LNCaP clone FGC (cell line): ENCODE results near the gene FAM171A2.

Experiments used
- DNase-seq: peaks from one replicate; pipeline ENCODE4 v3.0.0-alpha.2; 2011; ENCODE audit warnings: low read depth
- H3K4me3 ChIP-seq: 2 replicates; pipeline ENCODE4 v1.5.1; 2011; ENCODE audit warnings: mild to moderate bottlenecking, low read depth, low read length, control low read depth
- CTCF ChIP-seq: IDR thresholded peaks from 2 replicates; pipeline ENCODE4 v1.5.1; 2012; ENCODE audit warnings: mild to moderate bottlenecking; ENCODE audit not compliant: control insufficient read depth, insufficient read depth; ENCODE audit errors: extremely low read depth

Gene FAM171A2

GRCh38 chr17:44387804-44388203 is 24.2 kb upstream of the FAM171A2 start:
- no peak for DNase-seq
- no peak overlapping the region for H3K4me3 ChIP-seq
- TF ChIP-seq CTCF, result no peak

- DNase-seq, result no peak
- H3K4me3 ChIP-seq, result no peak overlapping the region; the same call in 1 of the 2 replicates
- no peak for TF ChIP-seq CTCF
These were observed 22.5 kb upstream of the FAM171A2 start for GRCh38 chr17:44386182-44386525.

DNA sequence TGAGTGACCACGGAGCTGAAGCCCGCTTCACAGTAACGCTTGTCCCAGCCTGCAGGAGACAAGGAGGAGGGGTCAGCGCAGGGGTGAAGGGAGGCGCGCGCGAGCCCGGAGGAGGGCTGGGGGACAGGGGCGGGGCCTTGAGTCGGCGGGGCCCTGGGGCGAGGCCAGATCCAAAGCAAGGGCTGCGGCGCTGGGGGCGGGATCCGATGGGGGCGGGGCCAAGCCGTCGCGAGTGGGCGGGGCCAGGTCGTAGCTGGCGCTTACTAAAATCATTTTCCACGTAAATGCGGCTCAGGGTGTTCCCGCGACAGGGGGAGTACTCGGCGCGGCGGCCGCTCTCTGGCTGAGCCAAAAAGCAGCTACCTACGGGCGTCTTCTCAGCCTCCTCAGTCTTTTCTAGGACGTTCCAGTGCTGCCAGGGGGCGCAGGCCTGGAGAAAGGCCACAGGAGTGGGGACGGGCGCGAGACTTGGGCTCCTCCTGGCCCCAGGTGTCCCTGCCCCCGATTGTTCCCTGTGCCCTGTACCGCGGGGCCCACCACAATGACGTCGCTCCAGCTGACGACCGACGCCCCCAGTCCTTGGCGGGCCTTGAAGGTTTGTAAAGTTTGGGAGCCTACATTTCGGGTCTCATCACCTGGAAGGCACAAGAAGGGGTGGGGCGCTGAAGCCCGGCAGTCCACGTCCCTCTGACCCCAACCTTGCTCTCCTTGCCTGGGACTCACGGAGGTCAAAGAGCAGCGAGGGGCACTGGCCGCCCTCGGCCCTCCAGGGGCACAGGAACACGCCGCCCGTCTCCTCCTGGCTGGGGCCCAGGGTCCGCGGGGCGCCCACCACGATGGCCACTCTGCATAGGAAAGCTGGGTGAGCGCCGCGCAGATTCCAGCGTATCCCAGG is 21.9 kb upstream of the FAM171A2 start:
- DNase-seq, result peak; percentile 3
- H3K4me3 ChIP-seq, result peak overlapping the region; percentile 47
- no peak for TF ChIP-seq CTCF

DNA sequence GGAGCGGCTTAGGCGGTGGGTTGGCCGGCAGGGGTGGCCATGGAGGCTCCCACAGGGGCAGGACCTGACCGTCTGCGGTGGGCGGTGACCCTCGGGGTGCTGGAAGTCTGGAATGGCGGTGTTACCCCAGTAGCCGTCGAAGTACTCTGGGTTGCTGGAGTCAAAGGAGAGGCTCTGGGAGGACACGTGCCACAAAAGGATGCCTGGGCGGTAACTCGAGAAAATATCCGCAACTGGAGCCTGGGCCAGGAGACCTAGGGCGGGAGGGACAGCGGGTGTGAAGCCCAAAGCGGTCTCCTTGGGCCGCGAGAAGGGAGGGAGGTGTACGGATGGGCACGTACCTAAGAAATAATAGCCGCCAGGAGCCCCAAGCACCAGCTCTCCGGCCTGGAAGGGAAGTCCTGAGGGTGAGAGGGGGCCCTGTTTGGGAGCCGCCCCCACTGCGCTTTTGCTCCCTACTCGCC is 21.2 kb upstream of the FAM171A2 start:
- peak overlapping the region; percentile 29 for H3K4me3 ChIP-seq
- TF ChIP-seq CTCF, result no peak
- no peak for DNase-seq

GRCh38 chr17:44384281-44384822 is 20.7 kb upstream of the FAM171A2 start:
- TF ChIP-seq CTCF, result no peak
- DNase-seq, result no peak
- H3K4me3 ChIP-seq, result no peak overlapping the region

- no peak for DNase-seq
- TF ChIP-seq CTCF, result no peak
- no peak overlapping the region for H3K4me3 ChIP-seq
These were observed 20.2 kb upstream of the FAM171A2 start for GRCh38 chr17:44383861-44384260.
